ENCODE measurements around the gene RPL35A. TPM values are rescaled to one million over a fixed set of nuclear protein-coding genes. Genes with fewer than 3 reads are reported as not detected.
"Not testable (repeated sequence)": the region's sequence is repeated elsewhere in the genome, so short reads cannot be mapped to it uniquely, and the experiment has no call there.

RPL35A gene
- total and polyA plus RNA-seq, 12 donors, result 564 to 1,614 (median 1,031) TPM

GRCh38 chr3:197956626-197956988, 6.6 kb downstream of the RPL35A start:
- Histone ChIP-seq H3K36me3 (replicated peaks in 1 of 2) (peaks cover 0 to 54% of the 10 kb centered on the region in 2 donors), H3K4me1 (replicated peaks in 1 of 2) (peaks cover 35 to 62% of the 10 kb centered on the region in 2 donors)

GRCh38 chr3:197957790-197958133, 7.8 kb downstream of the RPL35A start:
- H3K9me3 ChIP-seq (replicated peaks in 1 of 3), result no peaks in the 10 kb centered on the region
- TF ChIP-seq POLR2A (IDR thresholded peaks at IDR 0.05), result no peak
- no peak for TF ChIP-seq CTCF (IDR thresholded peaks at IDR 0.05)
- 84 to 92% (median 90%) methylated on average over 5 of the region's 5 CpGs for WGBS, 4 donors
- peak overlapping the region in 3 of 5 donors; percentile 11 to 66 (median 61) for H3K27ac ChIP-seq
- H3K27me3 ChIP-seq, result no peaks in the 10 kb centered on the region
- intact Hi-C loops (cut with DNase I), result no loop called here
- no peak for DNase-seq
- H3K36me3 ChIP-seq (replicated peaks in 1 of 2), result peaks cover 0 to 43% of the 10 kb centered on the region in 2 donors
- H3K4me3 ChIP-seq, result no peak overlapping the region
- peaks cover 25 to 51% of the 10 kb centered on the region in 2 donors for H3K4me1 ChIP-seq (replicated peaks in 1 of 2)

More at GRCh38 chr3:197956626-197956988, 6.6 kb downstream of the RPL35A start:
- Histone ChIP-seq H3K27ac (peak overlapping the region in 2 of 5 donors; percentile 60 to 66), H3K27me3 (no peaks in the 10 kb centered on the region), H3K4me3 (no peak overlapping the region), H3K9me3 (replicated peaks in 1 of 3) (no peaks in the 10 kb centered on the region)
- intact Hi-C loops (cut with DNase I), result no loop called here
- 89 to 98% (median 94%) methylated on average over 2 of the region's 2 CpGs for WGBS, 4 donors
- no peak for DNase-seq
- TF ChIP-seq POLR2A (IDR thresholded peaks at IDR 0.05), result no peak
- TF ChIP-seq CTCF (IDR thresholded peaks at IDR 0.05), result no peak

GRCh38 chr3:197958346-197958745, 8.4 kb downstream of the RPL35A start:
- TF ChIP-seq CTCF (IDR thresholded peaks at IDR 0.05) (no peak), POLR2A (IDR thresholded peaks at IDR 0.05) (no peak)
- 91 to 94% (median 92%) methylated on average over 4 of the region's 4 CpGs for WGBS, 4 donors
- Histone ChIP-seq H3K27me3 (no peaks in the 10 kb centered on the region), H3K36me3 (replicated peaks in 1 of 2) (peaks cover 0 to 37% of the 10 kb centered on the region in 2 donors), H3K4me3 (no peak overlapping the region), H3K9me3 (replicated peaks in 1 of 3) (no peaks in the 10 kb centered on the region), H3K27ac (peak overlapping the region in 3 of 5 donors; percentile 11 to 66 (median 61)), H3K4me1 (replicated peaks in 1 of 2) (peaks cover 19 to 45% of the 10 kb centered on the region in 2 donors)
- no peak for DNase-seq
- intact Hi-C loops (cut with DNase I), result no loop called here

GRCh38 chr3:197958848-197959247, 8.9 kb downstream of the RPL35A start:
- H3K36me3 ChIP-seq (replicated peaks in 1 of 2), result peaks cover 0 to 32% of the 10 kb centered on the region in 2 donors
- intact Hi-C loops (cut with DNase I); H3K9me3 ChIP-seq (replicated peaks in 1 of 3); H3K27me3 ChIP-seq; H3K4me3 ChIP-seq: not testable (repeated sequence)
- peaks cover 14 to 40% of the 10 kb centered on the region in 2 donors for H3K4me1 ChIP-seq (replicated peaks in 1 of 2)
- peak in 2 of 7 donors; percentile 25 to 61 for DNase-seq
- peak overlapping the region in 3 of 5 donors; percentile 23 to 86 (median 71) for H3K27ac ChIP-seq
- 91 to 95% (median 93%) methylated on average over 19 of the region's 19 CpGs for WGBS, 4 donors

GRCh38 chr3:197959500-197959890, 9.5 kb downstream of the RPL35A start:
- TF ChIP-seq POLR2A (IDR thresholded peaks at IDR 0.05) (no peak), CTCF (IDR thresholded peaks at IDR 0.05) (no peak)
- Histone ChIP-seq H3K4me1 (replicated peaks in 1 of 2) (peaks cover 11 to 34% of the 10 kb centered on the region in 2 donors), H3K27ac (peak overlapping the region; percentile 26 to 92 (median 71)), H3K27me3 (no peaks in the 10 kb centered on the region), H3K36me3 (replicated peaks in 1 of 2) (peaks cover 0 to 26% of the 10 kb centered on the region in 2 donors), H3K4me3 (peak overlapping the region in 1 of 4 donors; percentile 90), H3K9me3 (replicated peaks in 1 of 3) (no peaks in the 10 kb centered on the region)
- intact Hi-C loops (cut with DNase I), result no loop called here
- WGBS, 4 donors, result 51 to 56% (median 54%) methylated on average over 6 of the region's 6 CpGs
- no peak for DNase-seq
